22Rv1 (cell line): ENCODE results near the gene BRCA2.

ENCODE experiments used
- ZFX ChIP-seq: fragments of 450-650 bp; IDR thresholded peaks from 2 replicates; pipeline ENCODE4 v1.6.1; 2017; ENCODE audit warnings: antibody characterized with exemption, borderline replicate concordance
- TF ChIP-seq, protein P1 (sequence below): fragments of 450-650 bp; IDR thresholded peaks from 2 replicates; pipeline ENCODE4 v1.5.1; 2017; ENCODE audit warnings: mild to moderate bottlenecking

- TF ChIP-seq, protein P1, sequence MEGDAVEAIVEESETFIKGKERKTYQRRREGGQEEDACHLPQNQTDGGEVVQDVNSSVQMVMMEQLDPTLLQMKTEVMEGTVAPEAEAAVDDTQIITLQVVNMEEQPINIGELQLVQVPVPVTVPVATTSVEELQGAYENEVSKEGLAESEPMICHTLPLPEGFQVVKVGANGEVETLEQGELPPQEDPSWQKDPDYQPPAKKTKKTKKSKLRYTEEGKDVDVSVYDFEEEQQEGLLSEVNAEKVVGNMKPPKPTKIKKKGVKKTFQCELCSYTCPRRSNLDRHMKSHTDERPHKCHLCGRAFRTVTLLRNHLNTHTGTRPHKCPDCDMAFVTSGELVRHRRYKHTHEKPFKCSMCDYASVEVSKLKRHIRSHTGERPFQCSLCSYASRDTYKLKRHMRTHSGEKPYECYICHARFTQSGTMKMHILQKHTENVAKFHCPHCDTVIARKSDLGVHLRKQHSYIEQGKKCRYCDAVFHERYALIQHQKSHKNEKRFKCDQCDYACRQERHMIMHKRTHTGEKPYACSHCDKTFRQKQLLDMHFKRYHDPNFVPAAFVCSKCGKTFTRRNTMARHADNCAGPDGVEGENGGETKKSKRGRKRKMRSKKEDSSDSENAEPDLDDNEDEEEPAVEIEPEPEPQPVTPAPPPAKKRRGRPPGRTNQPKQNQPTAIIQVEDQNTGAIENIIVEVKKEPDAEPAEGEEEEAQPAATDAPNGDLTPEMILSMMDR = no peak
- no peak for TF ChIP-seq ZFX
These were observed 34.2 kb upstream of the BRCA2 start for GRCh38 chr13:32281096-32281495.
